ENCODE data around the gene ZNF737. TPM values are rescaled to one million over a fixed set of nuclear protein-coding genes. Genes with fewer than 3 reads are reported as not detected.
A peak's percentile ranks its signal among the peaks of the same experiment; 100 is the strongest.

Gene ZNF737
- total and polyA plus RNA-seq, 4 donors, result 0.67 to 3.7 (median 2.2) TPM

- Histone ChIP-seq H3K9me3 (ENCODE audit: control insufficient read depth in 4 of 4, low read length in 3 of 4) (peaks cover 13 to 44% (median 28%) of the 10 kb centered on the region in 4 donors), H3K27me3 (ENCODE audit: control insufficient read depth in 4 of 4, insufficient read depth in 4 of 4, low read length in 3 of 4) (no peaks in the 10 kb centered on the region), H3K36me3 (ENCODE audit: control insufficient read depth in 4 of 4, insufficient read depth in 3 of 4, low read depth in 1 of 4, low read length in 3 of 4) (no peaks in the 10 kb centered on the region), H3K4me3 (ENCODE audit: low read depth in 1 of 3, low read length in 3 of 3) (peak overlapping the region in 2 of 3 donors; percentile 2 to 40), H3K9ac (ENCODE audit: low read depth in 1 of 2, low read length in 2 of 2) (no peak overlapping the region), H3K4me1 (ENCODE audit: control insufficient read depth in 4 of 4, insufficient read depth in 4 of 4, low read length in 3 of 4) (peaks cover 0 to 3% (median 0%) of the 10 kb centered on the region in 4 donors), H3K27ac (ENCODE audit: low read depth in 1 of 2, low read length in 2 of 2) (no peak overlapping the region)
- DNase-seq (ENCODE audit: low spot score), result no peak
- TF ChIP-seq RXRA (IDR thresholded peaks at IDR 0.05), result no peak
- no peak for TF ChIP-seq SP1 (IDR thresholded peaks at IDR 0.05)
- no peak for TF ChIP-seq YY1 (IDR thresholded peaks at IDR 0.05)
- no peak for TF ChIP-seq EGR1 (IDR thresholded peaks at IDR 0.05; ENCODE audit: low read depth in 2 of 2)
- TF ChIP-seq HNF4A (conservative IDR thresholded peaks at IDR 0.05), result no peak
- TF ChIP-seq FOXA2 (IDR thresholded peaks at IDR 0.05), result no peak
- no peak for TF ChIP-seq ZBTB33 (IDR thresholded peaks at IDR 0.05)
- no peak for TF ChIP-seq JUND (IDR thresholded peaks at IDR 0.05)
- WGBS, result 71% methylated on average over 6 of the region's 6 CpGs
Measured at GRCh38 chr19:20611866-20612265, 46.3 kb upstream of the ZNF737 start.

- Histone ChIP-seq H3K9ac (ENCODE audit: low read depth in 1 of 2, low read length in 2 of 2) (no peak overlapping the region), H3K27ac (ENCODE audit: low read depth in 1 of 2, low read length in 2 of 2) (no peak overlapping the region), H3K9me3 (ENCODE audit: control insufficient read depth in 4 of 4, low read length in 3 of 4) (peaks cover 12 to 33% (median 20%) of the 10 kb centered on the region in 4 donors), H3K27me3 (ENCODE audit: control insufficient read depth in 4 of 4, insufficient read depth in 4 of 4, low read length in 3 of 4) (no peaks in the 10 kb centered on the region), H3K36me3 (ENCODE audit: control insufficient read depth in 4 of 4, insufficient read depth in 3 of 4, low read depth in 1 of 4, low read length in 3 of 4) (no peaks in the 10 kb centered on the region), H3K4me1 (ENCODE audit: control insufficient read depth in 4 of 4, insufficient read depth in 4 of 4, low read length in 3 of 4) (no peaks in the 10 kb centered on the region), H3K4me3 (ENCODE audit: low read depth in 1 of 3, low read length in 3 of 3) (no peak overlapping the region)
- DNase-seq (ENCODE audit: low spot score), result no peak
- WGBS, result 51% methylated on average over 1 of the region's 1 CpG
- TF ChIP-seq FOXA2 (IDR thresholded peaks at IDR 0.05), result no peak
- TF ChIP-seq RAD21 (IDR thresholded peaks at IDR 0.05), result no peak
- no peak for TF ChIP-seq REST (IDR thresholded peaks at IDR 0.05)
- no peak for TF ChIP-seq NR2F2 (IDR thresholded peaks at IDR 0.05)
- TF ChIP-seq RXRA (IDR thresholded peaks at IDR 0.05), result no peak
- TF ChIP-seq HNF4A (conservative IDR thresholded peaks at IDR 0.05), result no peak
- no peak for TF ChIP-seq CTCF (IDR thresholded peaks at IDR 0.05; ENCODE audit: low read depth, low read length, missing input control)
- no peak for TF ChIP-seq HNF4G (IDR thresholded peaks at IDR 0.05)
- no peak for TF ChIP-seq JUND (IDR thresholded peaks at IDR 0.05)
- TF ChIP-seq ZBTB33 (IDR thresholded peaks at IDR 0.05), result no peak
- no peak for TF ChIP-seq FOXA1 (IDR thresholded peaks at IDR 0.05)
- no peak for TF ChIP-seq YY1 (IDR thresholded peaks at IDR 0.05)
- TF ChIP-seq GABPA (IDR thresholded peaks at IDR 0.05 in 1 of 2, conservative IDR thresholded peaks at IDR 0.05 in 1 of 2), result no peak
- TF ChIP-seq TAF1 (conservative IDR thresholded peaks at IDR 0.05), result no peak
- TF ChIP-seq EGR1 (IDR thresholded peaks at IDR 0.05; ENCODE audit: low read depth in 2 of 2), result no peak
- TF ChIP-seq SP1 (IDR thresholded peaks at IDR 0.05), result no peak
- no peak for TF ChIP-seq ATF3 (IDR thresholded peaks at IDR 0.05)
- no peak for TF ChIP-seq MAX (IDR thresholded peaks at IDR 0.05)
Measured at GRCh38 chr19:20607943-20608342, 42.4 kb upstream of the ZNF737 start.
